CD14-positive monocyte (primary cell): Measurements from ENCODE around the gene NSF. TPM values are rescaled to one million over a fixed set of nuclear protein-coding genes. Genes with fewer than 3 reads are reported as not detected.

Source experiments
- DNase-seq, 3 donors: peaks; one replicate each; pipeline ENCODE4 v3.0.0-alpha.2; 2011 to 2022
- H2AFZ ChIP-seq: 2 replicates; pipeline ENCODE4 v1.6.0; 2012; ENCODE audit warnings: mild to moderate bottlenecking, low read depth, low read length, inconsistent platforms; ENCODE audit not compliant: insufficient read depth, poor library complexity, severe bottlenecking
- H3K27ac ChIP-seq, 2 donors: 1 replicate in 1 of 2; 2 replicates in 1 of 2; pipeline ENCODE4 v1.5.1; 2012 to 2013; ENCODE audit warnings: low read length in 2 of 2, control low read depth in 1 of 2, inconsistent platforms in 1 of 2, low read depth in 1 of 2, mild to moderate bottlenecking in 1 of 2
- H3K27me3 ChIP-seq, 2 donors: one replicate each; pipeline versions ENCODE4 v1.6.0 to v1.6.1; 2011 to 2013; ENCODE audit warnings: low read length in 2 of 2; ENCODE audit not compliant: control insufficient read depth in 2 of 2, insufficient read depth in 2 of 2
- H3K36me3 ChIP-seq, 2 donors: replicated peaks in 1 of 2; 1 replicate in 1 of 2; 2 replicates in 1 of 2; pipeline versions ENCODE4 v1.5.1 to v1.6.1; 2012 to 2013; ENCODE audit warnings: low read length in 2 of 2, control low read depth in 1 of 2, inconsistent platforms in 1 of 2, mild to moderate bottlenecking in 1 of 2; ENCODE audit not compliant: insufficient read depth in 2 of 2, control insufficient read depth in 1 of 2
- H3K4me1 ChIP-seq, 2 donors: 1 replicate in 1 of 2; 2 replicates in 1 of 2; pipeline versions ENCODE4 v1.5.1 to v1.6.1; 2012 to 2013; ENCODE audit warnings: low read length in 2 of 2, control low read depth in 1 of 2, inconsistent platforms in 1 of 2, mild to moderate bottlenecking in 1 of 2, moderate library complexity in 1 of 2; ENCODE audit not compliant: insufficient read depth in 2 of 2, control insufficient read depth in 1 of 2
- H3K4me2 ChIP-seq: replicated peaks from 2 replicates; pipeline ENCODE3; 2012; ENCODE audit warnings: low read length, moderate library complexity, mild to moderate bottlenecking; ENCODE audit not compliant: poor library complexity, severe bottlenecking; ENCODE audit errors: extremely low read depth
- H3K4me3 ChIP-seq, 3 experiments: fragments of 200-600 bp in 1 of 3; sonication (generic) in 1 of 3; replicated peaks in 1 of 3; 1 replicate in 2 of 3; 2 replicates in 1 of 3; pipeline ENCODE4 v1.5.1; 2011 to 2013; ENCODE audit warnings: low read length in 3 of 3, mild to moderate bottlenecking in 3 of 3, control low read depth in 2 of 3, low read depth in 2 of 3, inconsistent platforms in 1 of 3, moderate library complexity in 1 of 3
- H3K79me2 ChIP-seq: 2 replicates; pipeline ENCODE4 v1.6.0; 2012; ENCODE audit warnings: mild to moderate bottlenecking, control low read depth, inconsistent platforms, low read length, moderate library complexity; ENCODE audit not compliant: insufficient read depth
- H3K9ac ChIP-seq: 2 replicates; pipeline ENCODE4 v1.6.0; 2017; ENCODE audit warnings: low read length, mild to moderate bottlenecking; ENCODE audit not compliant: insufficient read depth, poor library complexity, severe bottlenecking
- H3K9me3 ChIP-seq, 2 donors: replicated peaks in 1 of 2; 1 replicate in 1 of 2; 2 replicates in 1 of 2; pipeline versions ENCODE4 v1.5.1 to v1.6.1; 2012 to 2013; ENCODE audit warnings: low read length in 2 of 2, control low read depth in 1 of 2; ENCODE audit not compliant: control insufficient read depth in 1 of 2, insufficient read depth in 1 of 2
- H4K20me1 ChIP-seq: 2 replicates; pipeline ENCODE4 v1.6.0; 2012; ENCODE audit warnings: mild to moderate bottlenecking, low read length, control low read depth, moderate library complexity; ENCODE audit not compliant: insufficient read depth
- H3K27ac Mint-ChIP-seq, 7 donors: one replicate each; pipeline ENCODE4 v1.8.0; 2020; ENCODE audit warnings: mild to moderate bottlenecking in 7 of 7, mixed read lengths in 7 of 7, moderate library complexity in 6 of 7, inconsistent platforms in 2 of 7
- H3K27me3 Mint-ChIP-seq, 3 donors: one replicate each; pipeline ENCODE4 v1.8.0; 2021 to 2022; ENCODE audit warnings: low read depth in 3 of 3, mild to moderate bottlenecking in 3 of 3, mixed read lengths in 3 of 3, moderate library complexity in 3 of 3, inconsistent platforms in 1 of 3
- H3K36me3 Mint-ChIP-seq, 2 donors: one replicate each; pipeline ENCODE4 v1.8.0; 2020; ENCODE audit warnings: mixed read lengths in 2 of 2, inconsistent platforms in 1 of 2, mild to moderate bottlenecking in 1 of 2
- H3K4me1 Mint-ChIP-seq: one replicate; pipeline ENCODE4 v1.8.0; 2020; ENCODE audit warnings: mild to moderate bottlenecking, mixed read lengths
- H3K4me3 Mint-ChIP-seq, 2 donors: one replicate each; pipeline ENCODE4 v1.8.0; 2020; ENCODE audit warnings: mild to moderate bottlenecking in 2 of 2, mixed read lengths in 2 of 2, moderate library complexity in 1 of 2
- H3K9me3 Mint-ChIP-seq, 7 donors: one replicate each; pipeline ENCODE4 v1.8.0; 2020 to 2022; ENCODE audit warnings: mixed read lengths in 7 of 7, mild to moderate bottlenecking in 6 of 7, moderate library complexity in 6 of 7, inconsistent platforms in 2 of 7
- CTCF ChIP-seq: fragments of 200-600 bp; IDR thresholded peaks from one replicate; pipeline ENCODE4 v1.8.0; 2022; ENCODE audit warnings: antibody characterized with exemption, mild to moderate bottlenecking
- WGBS: methylation state at CpG from one replicate; pipeline ENCODE4 v1.1.5; 2013; ENCODE audit warnings: missing lambda C conversion rate; ENCODE audit not compliant: insufficient coverage; 5-methylcytosine and 5-hydroxymethylcytosine counted together
- intact Hi-C, 2 donors: fragments of 100-400 bp; cut with micrococcal nuclease; formaldehyde crosslinking; loops; one replicate each; pipeline versions ENCODE4 v1.15.0 to v1.15.1; 2023
- polyA plus RNA-seq, 3 donors: library from polyadenylated mRNA; depleted of rRNA in 1 of 3; unstranded in 2 of 3; stranded (reverse) in 1 of 3; fragments of 300-500 nt in 2 of 3; fragments of >200 nt in 1 of 3; fragmentation: Illumina TruSeq in 2 of 3; gene quantifications; 1 replicate in 2 of 3; 2 replicates in 1 of 3; pipeline ENCODE4 v1.2.3, GENCODE V29; 2012 to 2021

The NSF gene
- polyA plus RNA-seq, 3 donors, result 22.5 to 63.2 (median 58.0) TPM

DNA sequence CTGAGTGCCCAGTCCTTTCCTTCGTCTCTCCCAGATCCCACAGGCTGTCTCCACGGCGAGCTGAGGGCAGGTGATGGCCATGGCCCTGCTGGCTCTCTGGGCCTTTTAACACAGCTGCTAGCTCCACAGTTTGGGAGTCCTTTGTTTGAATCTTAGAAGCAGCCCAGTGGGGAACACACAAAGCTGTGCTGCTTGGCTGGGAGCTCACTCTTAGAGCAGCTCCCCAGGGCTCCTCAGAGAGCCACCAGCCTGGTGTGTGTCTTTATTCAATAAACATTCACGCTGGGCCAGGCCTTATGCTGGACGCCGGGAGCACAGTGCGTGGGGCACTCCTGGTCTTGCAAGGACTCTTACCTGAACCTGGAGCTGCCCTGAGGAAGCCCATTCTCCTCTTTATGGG is 198.3 kb downstream of the NSF start:
- H3K9me3 ChIP-seq, result no peaks in the 10 kb centered on the region
- Mint-ChIP-seq H3K4me1 (no peaks in the 10 kb centered on the region), H3K27me3 (peaks cover 5 to 30% (median 17%) of the 10 kb centered on the region in 3 donors), H3K9me3 (peaks cover 0 to 6% (median 2%) of the 10 kb centered on the region in 7 donors), H3K36me3 (no peaks in the 10 kb centered on the region), H3K4me3 (no peak overlapping the region), H3K27ac (no peak overlapping the region)
- H3K4me3 ChIP-seq, result no peak overlapping the region
- no peaks in the 10 kb centered on the region for H3K79me2 ChIP-seq
- no peaks in the 10 kb centered on the region for H3K36me3 ChIP-seq
- no peak for DNase-seq
- no peak for TF ChIP-seq CTCF
- no peak overlapping the region for H3K27ac ChIP-seq
- intact Hi-C loops, result no loop called here
- H2AFZ ChIP-seq, result no peak overlapping the region
- H3K4me2 ChIP-seq, result no peak overlapping the region
- no peak overlapping the region for H3K9ac ChIP-seq
- peaks cover 0 to 5% of the 10 kb centered on the region in 2 donors for H3K27me3 ChIP-seq
- H4K20me1 ChIP-seq, result no peaks in the 10 kb centered on the region
- H3K4me1 ChIP-seq, result no peaks in the 10 kb centered on the region
- WGBS, result 98% methylated on average over 7 of the region's 7 CpGs

DNA sequence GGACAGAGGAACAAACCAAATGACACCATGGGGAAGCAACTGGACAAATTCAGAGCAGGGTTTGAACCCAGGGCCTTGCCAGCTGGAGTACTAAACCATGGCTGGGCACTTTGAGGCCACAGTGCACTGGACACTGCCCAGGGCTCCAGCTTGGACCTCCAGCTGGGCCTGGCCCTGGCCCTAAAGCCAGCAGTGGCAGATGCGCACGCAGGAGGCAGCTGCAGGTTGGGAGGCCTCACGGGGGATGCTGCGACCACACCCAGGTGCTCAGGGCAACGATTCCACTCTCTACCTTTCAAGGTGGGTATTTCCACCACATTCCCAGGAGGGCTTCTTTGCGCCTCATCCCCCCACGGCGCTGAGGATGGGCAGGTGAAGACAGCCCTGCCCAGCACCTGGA is 199.1 kb downstream of the NSF start:
- no peak for DNase-seq
- H4K20me1 ChIP-seq, result no peaks in the 10 kb centered on the region
- H3K9me3 ChIP-seq, result no peaks in the 10 kb centered on the region
- Mint-ChIP-seq H3K4me1 (no peaks in the 10 kb centered on the region), H3K27ac (no peak overlapping the region), H3K36me3 (no peaks in the 10 kb centered on the region), H3K27me3 (peaks cover 5 to 36% (median 21%) of the 10 kb centered on the region in 3 donors), H3K4me3 (no peak overlapping the region), H3K9me3 (peaks cover 0 to 6% (median 2%) of the 10 kb centered on the region in 7 donors)
- no peak overlapping the region for H3K4me3 ChIP-seq
- no peak overlapping the region for H3K4me2 ChIP-seq
- 92% methylated on average over 5 of the region's 8 CpGs for WGBS
- intact Hi-C loops, result no loop called here
- TF ChIP-seq CTCF, result no peak
- H3K27me3 ChIP-seq, result peaks cover 0 to 5% of the 10 kb centered on the region in 2 donors
- H3K36me3 ChIP-seq, result no peaks in the 10 kb centered on the region
- no peak overlapping the region for H3K9ac ChIP-seq
- H3K79me2 ChIP-seq, result no peaks in the 10 kb centered on the region
- H3K4me1 ChIP-seq, result no peaks in the 10 kb centered on the region
- no peak overlapping the region for H3K27ac ChIP-seq
- H2AFZ ChIP-seq, result no peak overlapping the region
